Sigmoid colon (tissue), 7 donors: Measurements from ENCODE around the gene C6orf89. TPM values are rescaled to one million over a fixed set of nuclear protein-coding genes. Genes with fewer than 3 reads are reported as not detected.

Source experiments
- DNase-seq: peaks from one replicate; pipeline ENCODE4 v3.0.0-alpha.2; 2019
- H3K27ac ChIP-seq, 4 donors: fragments of 200-600 bp; sonication (generic); one replicate each; pipeline ENCODE4 v1.5.1; 2016 to 2019; ENCODE audit warnings: mild to moderate bottlenecking in 1 of 4
- H3K27me3 ChIP-seq, 3 donors: fragments of 200-600 bp; sonication (generic); one replicate each; pipeline ENCODE4 v1.5.1; 2019; ENCODE audit warnings: mild to moderate bottlenecking in 1 of 3
- H3K36me3 ChIP-seq, 4 donors: fragments of 200-600 bp; sonication (generic); one replicate each; pipeline ENCODE4 v1.5.1; 2016 to 2019
- H3K4me1 ChIP-seq, 4 donors: fragments of 200-600 bp; sonication (generic); one replicate each; pipeline ENCODE4 v1.5.1; 2017 to 2019
- H3K4me3 ChIP-seq, 4 donors: fragments of 200-600 bp; sonication (generic); one replicate each; pipeline ENCODE4 v1.5.1; 2017 to 2019; ENCODE audit warnings: mild to moderate bottlenecking in 2 of 4, moderate library complexity in 1 of 4
- H3K9me3 ChIP-seq, 4 donors: fragments of 200-600 bp in 3 of 4; sonication (generic) in 3 of 4; one replicate each; pipeline versions ENCODE4 v1.5.1 to v1.6.1; 2013 to 2019
- EP300 ChIP-seq, 4 donors: sonication (generic); formaldehyde crosslinking; IDR thresholded peaks; one replicate each; pipeline ENCODE4 v1.6.1; 2017; ENCODE audit warnings: antibody characterized with exemption in 4 of 4
- POLR2A ChIP-seq, 2 donors: fragments of 450-650 bp; IDR thresholded peaks; one replicate each; pipeline ENCODE4 v1.6.1; 2016; ENCODE audit warnings: antibody characterized with exemption in 2 of 2, mild to moderate bottlenecking in 2 of 2, moderate library complexity in 2 of 2
- POLR2AphosphoS5 ChIP-seq, 4 donors: sonication (generic); formaldehyde crosslinking; IDR thresholded peaks; one replicate each; pipeline ENCODE4 v1.6.1; 2017; ENCODE audit warnings: antibody characterized with exemption in 4 of 4
- WGBS, 2 donors: extraction: QIAGEN DNeasy Blood & Tissue Kit; methylation state at CpG; one replicate each; pipeline ENCODE4 v1.1.7; 2013; 5-methylcytosine and 5-hydroxymethylcytosine counted together
- intact Hi-C: fragments of 100-400 bp; cut with DNase I; formaldehyde crosslinking; loops from one replicate; pipeline ENCODE4 v1.15.1; 2023
- polyA plus RNA-seq, 3 donors: library from polyadenylated mRNA; stranded (reverse); fragments of 200-250 nt; gene quantifications; one replicate each; pipeline ENCODE4 v1.2.3, GENCODE V29; 2013
- total RNA-seq, 4 donors: library from RNA; depleted of rRNA; stranded (reverse); fragments of >200 nt; gene quantifications; one replicate each; pipeline ENCODE4 v1.1.0, GENCODE V29; 2016
- TF ChIP-seq, protein P1 (sequence below), 4 experiments: fragments of 450-650 bp in 3 of 4; fragments of 200-600 bp in 1 of 4; IDR thresholded peaks; one replicate each; pipeline ENCODE4 v1.5.1; 2016 to 2019; ENCODE audit warnings: antibody characterized with exemption in 4 of 4, mild to moderate bottlenecking in 3 of 4, moderate library complexity in 2 of 4
- donor health status: healthy with polysubstance abuse.
- donor health status: Bipolar disorder and iron deficiency.
- donor health status: healthy.

Gene C6orf89
- total and polyA plus RNA-seq, 7 donors: 5.5 to 51.4 (median 37.3) TPM

DNA sequence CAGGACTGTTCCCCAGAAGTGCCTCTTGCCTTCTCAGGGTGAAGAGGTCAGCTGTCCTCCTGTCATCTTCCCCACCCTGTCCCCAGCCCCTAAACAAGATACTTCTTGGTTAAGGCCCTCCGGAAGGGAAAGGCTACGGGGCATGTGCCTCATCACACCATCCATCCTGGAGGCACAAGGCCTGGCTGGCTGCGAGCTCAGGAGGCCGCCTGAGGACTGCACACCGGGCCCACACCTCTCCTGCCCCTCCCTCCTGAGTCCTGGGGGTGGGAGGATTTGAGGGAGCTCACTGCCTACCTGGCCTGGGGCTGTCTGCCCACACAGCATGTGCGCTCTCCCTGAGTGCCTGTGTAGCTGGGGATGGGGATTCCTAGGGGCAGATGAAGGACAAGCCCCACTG lies 78.6 kb downstream of the C6orf89 start:
- no peak for TF ChIP-seq POLR2AphosphoS5 (IDR thresholded peaks at IDR 0.05)
- no peak for TF ChIP-seq EP300 (IDR thresholded peaks at IDR 0.05)
- no peak for TF ChIP-seq POLR2A (IDR thresholded peaks at IDR 0.05)
- TF ChIP-seq, protein P1, sequence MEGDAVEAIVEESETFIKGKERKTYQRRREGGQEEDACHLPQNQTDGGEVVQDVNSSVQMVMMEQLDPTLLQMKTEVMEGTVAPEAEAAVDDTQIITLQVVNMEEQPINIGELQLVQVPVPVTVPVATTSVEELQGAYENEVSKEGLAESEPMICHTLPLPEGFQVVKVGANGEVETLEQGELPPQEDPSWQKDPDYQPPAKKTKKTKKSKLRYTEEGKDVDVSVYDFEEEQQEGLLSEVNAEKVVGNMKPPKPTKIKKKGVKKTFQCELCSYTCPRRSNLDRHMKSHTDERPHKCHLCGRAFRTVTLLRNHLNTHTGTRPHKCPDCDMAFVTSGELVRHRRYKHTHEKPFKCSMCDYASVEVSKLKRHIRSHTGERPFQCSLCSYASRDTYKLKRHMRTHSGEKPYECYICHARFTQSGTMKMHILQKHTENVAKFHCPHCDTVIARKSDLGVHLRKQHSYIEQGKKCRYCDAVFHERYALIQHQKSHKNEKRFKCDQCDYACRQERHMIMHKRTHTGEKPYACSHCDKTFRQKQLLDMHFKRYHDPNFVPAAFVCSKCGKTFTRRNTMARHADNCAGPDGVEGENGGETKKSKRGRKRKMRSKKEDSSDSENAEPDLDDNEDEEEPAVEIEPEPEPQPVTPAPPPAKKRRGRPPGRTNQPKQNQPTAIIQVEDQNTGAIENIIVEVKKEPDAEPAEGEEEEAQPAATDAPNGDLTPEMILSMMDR (IDR thresholded peaks at IDR 0.05): no peak
- 77 to 87% methylated on average over 6 of the region's 6 CpGs for WGBS, 2 donors
- Histone ChIP-seq H3K9me3 (no peaks in the 10 kb centered on the region), H3K4me1 (peaks cover 0 to 9% (median 7%) of the 10 kb centered on the region in 4 donors), H3K27ac (no peak overlapping the region), H3K27me3 (no peaks in the 10 kb centered on the region), H3K4me3 (no peak overlapping the region), H3K36me3 (peaks cover 16 to 31% (median 22%) of the 10 kb centered on the region in 4 donors)
- intact Hi-C loops: no loop called here
- DNase-seq: no peak

DNA sequence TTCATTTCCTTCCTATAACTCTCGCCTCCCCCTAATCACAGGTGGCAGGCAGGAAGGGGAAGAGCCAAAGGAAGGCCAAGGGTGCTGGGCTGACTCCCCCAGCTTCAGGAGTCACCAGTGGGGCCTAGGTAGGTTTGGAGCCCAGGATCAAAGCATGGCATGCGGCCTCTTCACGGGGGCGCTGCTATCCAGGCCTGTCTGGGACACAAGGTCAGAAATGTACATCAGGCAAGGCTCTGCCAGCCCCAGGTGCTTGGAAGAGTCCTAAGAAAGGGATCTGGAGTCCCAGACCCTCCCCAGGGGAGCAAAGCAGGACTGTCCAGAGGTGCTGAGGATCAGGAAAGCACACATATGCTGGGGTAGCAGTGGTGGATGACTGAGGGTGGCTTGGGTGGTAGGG lies 79.2 kb downstream of the C6orf89 start:
- peaks cover 22 to 36% (median 28%) of the 10 kb centered on the region in 4 donors for H3K36me3 ChIP-seq
- H3K27ac ChIP-seq: no peak overlapping the region
- TF ChIP-seq EP300 (IDR thresholded peaks at IDR 0.05): no peak
- TF ChIP-seq POLR2A (IDR thresholded peaks at IDR 0.05): no peak
- TF ChIP-seq, protein P1 (IDR thresholded peaks at IDR 0.05): no peak
- TF ChIP-seq POLR2AphosphoS5 (IDR thresholded peaks at IDR 0.05): no peak
- no peaks in the 10 kb centered on the region for H3K9me3 ChIP-seq
- DNase-seq: no peak
- peaks cover 0 to 9% (median 7%) of the 10 kb centered on the region in 4 donors for H3K4me1 ChIP-seq
- WGBS, 2 donors: 77 to 88% methylated on average over 4 of the region's 4 CpGs
- no peaks in the 10 kb centered on the region for H3K27me3 ChIP-seq
- no peak overlapping the region for H3K4me3 ChIP-seq
- intact Hi-C loops: no loop called here

DNA sequence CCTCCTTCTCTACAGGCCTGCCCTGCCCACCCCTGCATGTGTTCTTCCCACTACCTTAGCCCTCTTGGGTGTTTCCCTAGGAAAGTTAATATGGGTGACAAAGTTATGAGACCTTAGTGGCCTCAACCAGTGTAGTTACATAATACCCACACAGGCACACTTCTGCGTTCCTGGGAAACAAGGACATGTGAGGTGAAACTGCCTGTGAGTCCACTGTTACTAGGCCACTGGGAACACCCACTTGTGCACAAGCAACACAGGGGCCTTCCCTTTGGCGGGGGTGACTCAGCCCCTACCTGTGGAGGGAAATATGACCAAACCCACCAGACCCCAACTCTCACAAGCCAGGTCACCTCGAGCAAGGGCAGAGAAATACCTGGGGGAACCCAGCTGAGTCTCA lies 81.5 kb downstream of the C6orf89 start:
- no peak for DNase-seq
- TF ChIP-seq POLR2AphosphoS5 (IDR thresholded peaks at IDR 0.05): no peak
- TF ChIP-seq, protein P1 (IDR thresholded peaks at IDR 0.05): no peak
- no peak for TF ChIP-seq POLR2A (IDR thresholded peaks at IDR 0.05)
- no peak for TF ChIP-seq EP300 (IDR thresholded peaks at IDR 0.05)
- 87 to 88% methylated on average over 3 of the region's 3 CpGs for WGBS, 2 donors
- intact Hi-C loops: no loop called here
- no peaks in the 10 kb centered on the region for H3K27me3 ChIP-seq
- no peaks in the 10 kb centered on the region for H3K9me3 ChIP-seq
- H3K4me3 ChIP-seq: no peak overlapping the region
- H3K36me3 ChIP-seq: peaks cover 46 to 60% (median 52%) of the 10 kb centered on the region in 4 donors
- H3K27ac ChIP-seq: peak overlapping the region in 1 of 4 donors; percentile 6
- H3K4me1 ChIP-seq: peaks cover 0 to 9% (median 7%) of the 10 kb centered on the region in 4 donors

DNA sequence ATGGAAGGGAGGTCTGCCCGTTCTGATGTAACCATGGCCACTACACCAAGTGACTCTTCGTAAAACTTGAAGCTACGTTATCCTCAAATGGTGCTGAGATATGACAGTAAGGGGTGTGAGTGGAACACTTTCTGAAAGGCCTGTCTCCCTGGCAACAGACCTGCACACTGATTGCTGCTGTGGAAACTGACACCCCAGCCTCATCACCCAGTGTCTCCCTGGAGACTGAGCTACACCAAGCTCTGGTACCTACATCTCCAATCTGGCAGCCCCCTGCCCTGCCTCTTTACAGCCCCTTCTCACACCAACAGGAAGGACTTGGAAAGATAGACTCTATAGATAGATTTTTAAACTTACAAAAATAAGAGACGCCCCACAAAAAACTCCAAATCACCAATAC lies 82.0 kb downstream of the C6orf89 start:
- intact Hi-C loops: no loop called here
- 89 to 92% methylated on average over 4 of the region's 4 CpGs for WGBS, 2 donors
- DNase-seq: peak; percentile 44
- no peaks in the 10 kb centered on the region for H3K27me3 ChIP-seq
- no peak overlapping the region for H3K27ac ChIP-seq
- TF ChIP-seq, protein P1 (IDR thresholded peaks at IDR 0.05): no peak
- TF ChIP-seq POLR2A (IDR thresholded peaks at IDR 0.05): no peak
- TF ChIP-seq POLR2AphosphoS5 (IDR thresholded peaks at IDR 0.05): no peak
- no peak for TF ChIP-seq EP300 (IDR thresholded peaks at IDR 0.05)
- peaks cover 50 to 65% (median 56%) of the 10 kb centered on the region in 4 donors for H3K36me3 ChIP-seq
- no peaks in the 10 kb centered on the region for H3K9me3 ChIP-seq
- peaks cover 0 to 11% (median 8%) of the 10 kb centered on the region in 4 donors for H3K4me1 ChIP-seq
- no peak overlapping the region for H3K4me3 ChIP-seq
